Skeletal muscle cell (primary cell): ENCODE data around the gene SULT1C2.

Experiments
- DNase-seq: peaks from one replicate; pipeline ENCODE4 v3.0.0-alpha.2; 2010; ENCODE audit warnings: low read depth
- H3K4me3 ChIP-seq: 2 replicates; pipeline ENCODE4 v1.5.1; 2011; ENCODE audit warnings: low read depth, mild to moderate bottlenecking, control low read depth, low read length, moderate library complexity

Gene SULT1C2

GRCh38 chr2:108288534-108289106 is at the start of gene SULT1C2:
Gene SULT1C2, plus strand, starts transcription at chr2:108288895. Its CDS starts 4,773 bp downstream, at chr2:108293668.
- peak; percentile 41 for DNase-seq
- H3K4me3 ChIP-seq, result no peak within 1 kb of the TSS

- DNase-seq, result no peak
Measured at GRCh38 chr2:108239786-108240185, 48.9 kb upstream of the SULT1C2 start, which contains the start of gene SULT1C3. Gene SULT1C3, plus strand, starts transcription at chr2:108239968. Its CDS starts 7,227 bp downstream, at chr2:108247195.

GRCh38 chr2:108240966-108241365 is 47.7 kb upstream of the SULT1C2 start:
- DNase-seq, result no peak
- no peak overlapping the region for H3K4me3 ChIP-seq

More at GRCh38 chr2:108239786-108240185, 48.9 kb upstream of the SULT1C2 start, which contains the start of gene SULT1C3:
- H3K4me3 ChIP-seq, result no peak within 1 kb of the TSS

GRCh38 chr2:108243566-108243965 is 45.1 kb upstream of the SULT1C2 start:
- peak; percentile 72 for DNase-seq
- H3K4me3 ChIP-seq, result no peak overlapping the region

GRCh38 chr2:108244667-108245414 is 43.9 kb upstream of the SULT1C2 start:
- DNase-seq, result no peak
- no peak overlapping the region for H3K4me3 ChIP-seq

GRCh38 chr2:108253106-108253505 is 35.6 kb upstream of the SULT1C2 start:
- H3K4me3 ChIP-seq, result no peak overlapping the region
- no peak for DNase-seq

- H3K4me3 ChIP-seq, result no peak overlapping the region
- peak; percentile 55 for DNase-seq
Measured at GRCh38 chr2:108257757-108258331, 30.9 kb upstream of the SULT1C2 start.

- no peak overlapping the region for H3K4me3 ChIP-seq
- no peak for DNase-seq
Measured at GRCh38 chr2:108260773-108261172, 27.9 kb upstream of the SULT1C2 start.

GRCh38 chr2:108262036-108262435 is 26.7 kb upstream of the SULT1C2 start:
- DNase-seq, result no peak
- no peak overlapping the region for H3K4me3 ChIP-seq

GRCh38 chr2:108263401-108263800 is 25.3 kb upstream of the SULT1C2 start:
- DNase-seq, result no peak
- no peak overlapping the region for H3K4me3 ChIP-seq

- DNase-seq, result no peak
Measured at GRCh38 chr2:108266218-108266617, 22.5 kb upstream of the SULT1C2 start.

GRCh38 chr2:108267101-108267500 is 21.6 kb upstream of the SULT1C2 start:
- peak; percentile 89 for DNase-seq
- H3K4me3 ChIP-seq, result no peak overlapping the region

More at GRCh38 chr2:108266218-108266617, 22.5 kb upstream of the SULT1C2 start:
- no peak overlapping the region for H3K4me3 ChIP-seq

- peak; percentile 75 for DNase-seq
- no peak overlapping the region for H3K4me3 ChIP-seq
Measured at GRCh38 chr2:108268001-108268400, 20.7 kb upstream of the SULT1C2 start.

GRCh38 chr2:108270346-108270745 is 18.3 kb upstream of the SULT1C2 start:
- no peak for DNase-seq
- no peak overlapping the region for H3K4me3 ChIP-seq

- H3K4me3 ChIP-seq, result no peak overlapping the region
- DNase-seq, result no peak
Measured at GRCh38 chr2:108270768-108271506, 17.8 kb upstream of the SULT1C2 start.

- H3K4me3 ChIP-seq, result peak overlapping the region; percentile 12
- DNase-seq, result peak; percentile 81
Measured at GRCh38 chr2:108271691-108272253, 16.9 kb upstream of the SULT1C2 start.

GRCh38 chr2:108278631-108279030 is 10.1 kb upstream of the SULT1C2 start:
- no peak for DNase-seq
- H3K4me3 ChIP-seq, result no peak overlapping the region

- DNase-seq, result no peak
- H3K4me3 ChIP-seq, result no peak overlapping the region
Measured at GRCh38 chr2:108279468-108279867, 9.2 kb upstream of the SULT1C2 start.

- no peak overlapping the region for H3K4me3 ChIP-seq
- DNase-seq, result no peak
Measured at GRCh38 chr2:108280466-108280865, 8.2 kb upstream of the SULT1C2 start.
